ENCODE results near the gene PPFIBP2.
"Not testable (repeated sequence)": the region's sequence is repeated elsewhere in the genome, so short reads cannot be mapped to it uniquely, and the experiment has no call there.

PPFIBP2 gene

GRCh38 chr11:7636350-7636749, 122.6 kb downstream of the PPFIBP2 start:
- no peak for DNase-seq (ENCODE audit: low spot score)

GRCh38 chr11:7637447-7638157, 123.8 kb downstream of the PPFIBP2 start:
- peak; percentile 75 for DNase-seq (ENCODE audit: low spot score)

- no peak for DNase-seq (ENCODE audit: low spot score)
Observed at GRCh38 chr11:7638710-7639642, 125.2 kb downstream of the PPFIBP2 start.

GRCh38 chr11:7639643-7640025, 125.8 kb downstream of the PPFIBP2 start:
- no peak for DNase-seq (ENCODE audit: low spot score)

- no peak for DNase-seq (ENCODE audit: low spot score)
Observed at GRCh38 chr11:7640816-7641215, 127.0 kb downstream of the PPFIBP2 start.

GRCh38 chr11:7642747-7643146, 128.9 kb downstream of the PPFIBP2 start:
- DNase-seq (ENCODE audit: low spot score), result no peak

GRCh38 chr11:7643314-7643713, 129.5 kb downstream of the PPFIBP2 start:
- no peak for DNase-seq (ENCODE audit: low spot score)

GRCh38 chr11:7645206-7645605, 131.4 kb downstream of the PPFIBP2 start:
- no peak for DNase-seq (ENCODE audit: low spot score)

- no peak for DNase-seq (ENCODE audit: low spot score)
Observed at GRCh38 chr11:7646866-7647265, 133.1 kb downstream of the PPFIBP2 start.

- DNase-seq (ENCODE audit: low spot score), result no peak
Observed at GRCh38 chr11:7648264-7648663, 134.5 kb downstream of the PPFIBP2 start.

- no peak for DNase-seq (ENCODE audit: low spot score)
Observed at GRCh38 chr11:7651140-7651551, 137.3 kb downstream of the PPFIBP2 start.

GRCh38 chr11:7651700-7652099, 137.9 kb downstream of the PPFIBP2 start:
- no peak for DNase-seq (ENCODE audit: low spot score)

- DNase-seq (ENCODE audit: low spot score), result no peak
Observed at GRCh38 chr11:7654195-7654705, 140.5 kb downstream of the PPFIBP2 start.

- DNase-seq (ENCODE audit: low spot score), result no peak
Observed at GRCh38 chr11:7655253-7656217, 141.7 kb downstream of the PPFIBP2 start.

- no peak for DNase-seq (ENCODE audit: low spot score)
Observed at GRCh38 chr11:7656704-7657103, 142.9 kb downstream of the PPFIBP2 start.

GRCh38 chr11:7657306-7658025, 143.7 kb downstream of the PPFIBP2 start:
- DNase-seq (ENCODE audit: low spot score), result peak; percentile 82

- not testable (repeated sequence) for DNase-seq (ENCODE audit: low spot score)
Observed at GRCh38 chr11:7663531-7663930, 149.7 kb downstream of the PPFIBP2 start.

- DNase-seq (ENCODE audit: low spot score), result no peak
Observed at GRCh38 chr11:7664867-7665266, 151.1 kb downstream of the PPFIBP2 start.

- peak; percentile 88 for DNase-seq (ENCODE audit: low spot score)
Observed at GRCh38 chr11:7665473-7666291, 151.9 kb downstream of the PPFIBP2 start.

GRCh38 chr11:7666292-7666866, 152.6 kb downstream of the PPFIBP2 start:
- DNase-seq (ENCODE audit: low spot score), result no peak
